Glomerular visceral epithelial cell (primary cell): Measurements from ENCODE around the gene ARHGAP27.
"Not testable (repeated sequence)": the region's sequence is repeated elsewhere in the genome, so short reads cannot be mapped to it uniquely, and the experiment has no call there.

Experiments used
- DNase-seq: peaks from one replicate; pipeline ENCODE4 v3.0.0-alpha.2; 2016; ENCODE audit errors: extremely low spot score

The ARHGAP27 gene

GRCh38 chr17:45357364-45357997 is 75.2 kb downstream of the ARHGAP27 start:
- DNase-seq: no peak

GRCh38 chr17:45355087-45355486 is 77.6 kb downstream of the ARHGAP27 start:
- no peak for DNase-seq

DNA sequence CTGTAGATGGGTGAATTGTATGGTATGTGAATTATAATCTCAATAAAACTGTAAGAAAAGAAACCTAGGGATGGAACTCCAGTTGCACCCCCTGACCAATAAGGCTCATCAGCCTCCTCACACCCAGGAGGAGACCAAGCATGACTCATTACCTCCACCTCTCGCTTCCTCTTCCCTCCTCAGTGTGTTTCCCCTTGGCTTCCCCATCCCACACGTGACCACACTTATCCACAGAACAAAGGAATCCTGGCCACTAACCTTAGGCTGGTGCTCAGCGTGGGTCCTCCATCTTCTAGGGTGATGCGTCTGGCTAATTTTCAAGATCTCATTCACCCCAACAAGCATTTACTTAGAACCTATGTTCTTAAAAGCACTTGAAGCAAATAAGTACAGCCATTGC is 79.6 kb downstream of the ARHGAP27 start:
- DNase-seq: no peak

GRCh38 chr17:45351831-45352230 is 80.8 kb downstream of the ARHGAP27 start:
- no peak for DNase-seq

DNA sequence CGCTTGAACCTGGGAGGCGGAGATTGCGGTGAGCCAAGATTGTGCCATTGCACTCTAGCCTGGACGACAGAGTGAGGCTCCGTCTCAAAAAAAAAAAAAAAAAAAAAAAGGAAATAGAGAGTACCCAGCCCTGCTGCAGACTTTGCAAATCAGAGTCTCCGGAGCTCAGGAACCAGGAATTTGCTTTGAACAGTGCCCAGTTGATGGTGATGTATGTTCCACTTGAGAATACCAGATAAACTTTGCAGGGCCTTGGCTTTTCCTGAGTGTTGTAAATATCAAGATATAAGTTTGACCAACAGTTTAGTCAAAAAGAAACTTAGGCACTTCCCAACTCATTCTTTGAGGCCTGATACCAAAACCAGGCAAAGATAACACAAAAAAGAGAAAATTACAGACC is 85.2 kb downstream of the ARHGAP27 start:
- no peak for DNase-seq

GRCh38 chr17:45346216-45347015 is 86.3 kb downstream of the ARHGAP27 start:
- DNase-seq: no peak

DNA sequence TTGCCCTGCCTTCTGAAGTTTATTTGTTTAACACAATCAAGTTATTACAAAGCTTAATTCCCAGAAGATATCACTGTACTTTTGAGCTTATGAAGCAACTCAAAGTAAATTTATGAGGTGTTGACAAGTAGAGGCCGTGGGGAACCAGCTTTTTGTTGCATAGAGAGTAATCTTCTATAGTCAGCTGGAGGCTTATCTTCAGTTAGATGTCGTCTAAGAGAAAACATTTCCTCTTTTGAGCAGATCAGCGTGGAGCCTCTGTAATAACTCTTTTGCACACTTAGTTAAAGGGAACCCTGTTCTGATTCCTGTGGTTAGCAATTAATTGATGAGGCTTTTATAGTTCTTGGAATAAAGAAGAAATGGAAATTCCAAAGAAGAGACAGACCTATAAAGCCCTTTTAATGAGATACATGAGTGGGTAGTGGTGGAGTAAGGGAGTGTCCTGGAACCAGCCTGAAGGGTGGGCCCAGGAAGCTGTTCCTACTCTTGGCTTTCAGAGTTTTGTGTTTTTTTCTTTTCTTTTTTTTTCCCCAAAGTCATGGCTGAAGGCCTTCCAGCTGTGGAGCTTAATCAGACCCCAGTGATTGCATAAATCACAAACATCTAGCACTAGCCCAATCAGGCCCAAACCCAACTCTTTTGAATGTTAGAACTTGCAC is 87.0 kb downstream of the ARHGAP27 start:
- no peak for DNase-seq

GRCh38 chr17:45345246-45345553 is 87.5 kb downstream of the ARHGAP27 start:
- no peak for DNase-seq

- not testable (repeated sequence) for DNase-seq
These were observed 88.6 kb downstream of the ARHGAP27 start for GRCh38 chr17:45343967-45344664.
